GM12878 (cell line): Measurements from ENCODE around the gene STIL. TPM values are rescaled to one million over a fixed set of nuclear protein-coding genes. Genes with fewer than 3 reads are reported as not detected.

Experiments
- ATAC-seq: fragments of 200-7000 bp; cut with Tn5 transposase; 3 replicates; pipeline ENCODE4 v1.9.1; 2020; ENCODE audit warnings: mild to moderate bottlenecking, moderate library complexity
- BruUV-seq: library from RNA; stranded (reverse); fragments of 400-500 nt; replicated peaks from 2 replicates; lab custom pipeline; 2021; lab: Mats Ljungman, UMichigan
- CTCF ChIA-PET: fragments of 300-600 bp; sonication (Branson Sonifier 250); formaldehyde crosslinking; extraction: SDS; loops from one replicate; lab custom pipeline; 2021; ENCODE audit warnings: inconsistent platforms; lab: Yijun Ruan, JAX
- POLR2A ChIA-PET: fragments of 350-600 bp; formaldehyde crosslinking; extraction: SDS; loops from one replicate; lab custom pipeline; 2021; ENCODE audit warnings: inconsistent platforms; lab: Charles Lee
- RAD21 ChIA-PET: fragments of 300-600 bp; sonication (Branson Sonifier 250); formaldehyde crosslinking; loops from one replicate; lab custom pipeline; 2023; ENCODE audit warnings: antibody characterized with exemption; ENCODE audit not compliant: unreplicated experiment; lab: Charles Lee
- SMC1A ChIA-PET: fragments of 300-600 bp; sonication (Branson Sonifier 250); formaldehyde crosslinking; loops from one replicate; lab custom pipeline; 2023; ENCODE audit not compliant: unreplicated experiment, uncharacterized antibody; lab: Charles Lee
- DNase-seq: peaks from one replicate; pipeline ENCODE4 v3.0.0-alpha.2; 2011; ENCODE audit warnings: low read depth, low spot score
- FAIRE-seq: peaks from 3 replicates; lab custom pipeline; 2011; peaks lifted over from hg19 to GRCh38; lab: Jason Lieb, UNC
- H2AFZ ChIP-seq: 2 replicates; pipeline ENCODE4 v1.6.0; 2011; ENCODE audit warnings: low read depth, low read length, control low read depth; ENCODE audit not compliant: control insufficient read depth
- H3K27ac ChIP-seq: 2 replicates; pipeline ENCODE4 v1.5.1; 2011; ENCODE audit warnings: control low read depth; ENCODE audit not compliant: control insufficient read depth, insufficient read depth
- H3K27me3 ChIP-seq, 2 experiments: replicated peaks in 1 of 2; 2 replicates each; pipeline versions ENCODE4 v1.6.0 to v1.6.1; 2011; ENCODE audit warnings: low read length in 1 of 2; ENCODE audit not compliant: control insufficient read depth in 2 of 2, insufficient read depth in 2 of 2
- H3K36me3 ChIP-seq, 2 experiments: 2 replicates each; pipeline ENCODE4 v1.5.1; 2011; ENCODE audit warnings: low read length in 1 of 2; ENCODE audit not compliant: control insufficient read depth in 2 of 2, insufficient read depth in 2 of 2
- H3K4me1 ChIP-seq: 2 replicates; pipeline ENCODE4 v1.6.1; 2011; ENCODE audit warnings: mild to moderate bottlenecking, low read length, moderate library complexity, mixed read lengths; ENCODE audit not compliant: control insufficient read depth, insufficient read depth
- H3K4me2 ChIP-seq: 2 replicates; pipeline ENCODE4 v1.6.0; 2011; ENCODE audit warnings: control low read depth; ENCODE audit not compliant: control insufficient read depth, insufficient read depth
- H3K4me3 ChIP-seq: fragments of 200-600 bp; sonication (generic); 2 replicates; pipeline ENCODE4 v1.5.1; 2016
- H3K79me2 ChIP-seq: 2 replicates; pipeline ENCODE4 v1.6.0; 2011; ENCODE audit warnings: low read length; ENCODE audit not compliant: control insufficient read depth, insufficient read depth
- H3K9ac ChIP-seq: 2 replicates; pipeline ENCODE4 v1.8.0; 2011; ENCODE audit warnings: low read length, control low read depth, mixed read lengths; ENCODE audit not compliant: control insufficient read depth, insufficient read depth
- H3K9me3 ChIP-seq: replicated peaks from 3 replicates; pipeline ENCODE4 v1.5.1; 2011; ENCODE audit warnings: mild to moderate bottlenecking, low read length; ENCODE audit not compliant: control insufficient read depth, insufficient read depth
- H4K20me1 ChIP-seq: 2 replicates; pipeline ENCODE4 v1.6.0; 2011; ENCODE audit not compliant: control insufficient read depth, insufficient read depth
- KLF5 ChIP-seq: fragments of 450-650 bp; IDR thresholded peaks from 2 replicates; pipeline ENCODE4 v1.6.1; 2014; ENCODE audit warnings: mild to moderate bottlenecking; ENCODE audit not compliant: partially characterized antibody
- NR2C1 ChIP-seq: fragments of 450-650 bp; IDR thresholded peaks from 2 replicates; pipeline ENCODE4 v1.6.1; 2017; ENCODE audit warnings: antibody characterized with exemption, mild to moderate bottlenecking, moderate library complexity
- ZNF207 ChIP-seq: fragments of 450-650 bp; IDR thresholded peaks from 2 replicates; pipeline ENCODE4 v1.6.1; 2014; ENCODE audit warnings: antibody characterized with exemption, mild to moderate bottlenecking, borderline replicate concordance
- WGBS: methylation state at CpG from one replicate; pipeline ENCODE4 v1.1.6; 2016; ENCODE audit warnings: low lambda C conversion rate; ENCODE audit not compliant: insufficient replicate concordance, insufficient coverage; ENCODE audit errors: missing lambda C conversion rate; 5-methylcytosine and 5-hydroxymethylcytosine counted together
- in situ Hi-C: fragments of 300-500 bp; cut with MboI; formaldehyde crosslinking; loops from 9 replicates; pipeline ENCODE4 v1.14.3; 2018; ENCODE audit warnings: mixed read lengths
- intact Hi-C: fragments of 100-400 bp; cut with micrococcal nuclease; formaldehyde crosslinking; loops from one replicate; pipeline ENCODE4 v1.14.2; 2022; ENCODE audit not compliant: unreplicated experiment
- polyA plus RNA-seq, 11 experiments: library from polyadenylated mRNA; depleted of rRNA in 4 of 11; unstranded in 6 of 11; stranded (reverse) in 5 of 11; fragments of >200 nt; fragmentation: Nextera tagmentation in 4 of 11; fragmentation: Illumina TruSeq in 1 of 11; extraction: Ambion mirVana in 4 of 11; extraction: Trizol in 1 of 11; gene quantifications; 1 replicate in 1 of 11; 2 replicates in 10 of 11; pipeline versions ENCODE4 v1.2.1 to v1.2.3, GENCODE V29; 2011 to 2016; ENCODE audit warnings: inconsistent platforms in 2 of 11, missing spikeins in 2 of 11, low read depth in 1 of 11
- total RNA-seq, 4 experiments: library from RNA; depleted of rRNA in 3 of 4; stranded (reverse); fragments of >200 nt in 3 of 4; fragmentation: Illumina TruSeq in 1 of 4; extraction: Trizol in 1 of 4; gene quantifications; 2 replicates each; pipeline versions ENCODE4 v1.2.1 to v1.2.3, GENCODE V29; 2013 to 2021
- TF ChIP-seq, protein P1 (sequence below): IDR thresholded peaks from 2 replicates; pipeline ENCODE4 v1.6.1; 2012; ENCODE audit warnings: low read depth, low read length, improper control_type of control experiment
- TF ChIP-seq, protein P2 (sequence below): IDR thresholded peaks from 2 replicates; pipeline ENCODE4 v1.6.1; 2012; ENCODE audit warnings: mild to moderate bottlenecking, low read depth, low read length

Gene STIL
- total and polyA plus RNA-seq, 10 of the 15 experiments (the other 5 are each of a cell fraction or from before 2014, with no cell fraction given), result 6.0 to 35.1 (median 26.5) TPM

DNA sequence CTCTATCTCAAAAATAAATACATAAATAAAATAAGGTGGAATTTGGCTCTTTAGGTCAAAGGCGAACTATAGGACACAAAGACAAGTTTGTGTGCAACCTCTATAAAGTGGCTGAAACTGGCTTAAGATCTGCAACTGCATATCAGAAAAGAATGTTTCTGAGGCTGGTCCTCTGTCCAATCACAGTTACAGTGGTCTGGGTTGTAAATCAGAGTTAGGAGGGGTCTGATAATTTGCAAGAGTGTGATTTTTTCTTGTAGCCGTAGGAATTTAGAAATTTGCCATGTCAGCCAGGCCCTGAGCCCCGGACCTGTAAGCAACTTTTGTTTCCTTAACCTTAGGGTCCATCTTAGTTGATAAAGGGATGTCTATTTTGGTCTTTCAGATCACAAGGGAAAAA, 47.4 kb upstream of the STIL start:
- intact Hi-C loops, result no loop called here
- SMC1A ChIA-PET, result no interaction called here
- no peak for FAIRE-seq

More for the DNA sequence above, 47.4 kb upstream of the STIL start:
- WGBS, result 100% methylated on average over 3 of the region's 3 CpGs
- TF ChIP-seq NR2C1 (no peak), KLF5 (no peak), ZNF207 (no peak)
- TF ChIP-seq, protein P1, sequence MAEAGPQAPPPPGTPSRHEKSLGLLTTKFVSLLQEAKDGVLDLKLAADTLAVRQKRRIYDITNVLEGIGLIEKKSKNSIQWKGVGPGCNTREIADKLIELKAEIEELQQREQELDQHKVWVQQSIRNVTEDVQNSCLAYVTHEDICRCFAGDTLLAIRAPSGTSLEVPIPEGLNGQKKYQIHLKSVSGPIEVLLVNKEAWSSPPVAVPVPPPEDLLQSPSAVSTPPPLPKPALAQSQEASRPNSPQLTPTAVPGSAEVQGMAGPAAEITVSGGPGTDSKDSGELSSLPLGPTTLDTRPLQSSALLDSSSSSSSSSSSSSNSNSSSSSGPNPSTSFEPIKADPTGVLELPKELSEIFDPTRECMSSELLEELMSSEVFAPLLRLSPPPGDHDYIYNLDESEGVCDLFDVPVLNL, result no peak
- TF ChIP-seq, protein P2, sequence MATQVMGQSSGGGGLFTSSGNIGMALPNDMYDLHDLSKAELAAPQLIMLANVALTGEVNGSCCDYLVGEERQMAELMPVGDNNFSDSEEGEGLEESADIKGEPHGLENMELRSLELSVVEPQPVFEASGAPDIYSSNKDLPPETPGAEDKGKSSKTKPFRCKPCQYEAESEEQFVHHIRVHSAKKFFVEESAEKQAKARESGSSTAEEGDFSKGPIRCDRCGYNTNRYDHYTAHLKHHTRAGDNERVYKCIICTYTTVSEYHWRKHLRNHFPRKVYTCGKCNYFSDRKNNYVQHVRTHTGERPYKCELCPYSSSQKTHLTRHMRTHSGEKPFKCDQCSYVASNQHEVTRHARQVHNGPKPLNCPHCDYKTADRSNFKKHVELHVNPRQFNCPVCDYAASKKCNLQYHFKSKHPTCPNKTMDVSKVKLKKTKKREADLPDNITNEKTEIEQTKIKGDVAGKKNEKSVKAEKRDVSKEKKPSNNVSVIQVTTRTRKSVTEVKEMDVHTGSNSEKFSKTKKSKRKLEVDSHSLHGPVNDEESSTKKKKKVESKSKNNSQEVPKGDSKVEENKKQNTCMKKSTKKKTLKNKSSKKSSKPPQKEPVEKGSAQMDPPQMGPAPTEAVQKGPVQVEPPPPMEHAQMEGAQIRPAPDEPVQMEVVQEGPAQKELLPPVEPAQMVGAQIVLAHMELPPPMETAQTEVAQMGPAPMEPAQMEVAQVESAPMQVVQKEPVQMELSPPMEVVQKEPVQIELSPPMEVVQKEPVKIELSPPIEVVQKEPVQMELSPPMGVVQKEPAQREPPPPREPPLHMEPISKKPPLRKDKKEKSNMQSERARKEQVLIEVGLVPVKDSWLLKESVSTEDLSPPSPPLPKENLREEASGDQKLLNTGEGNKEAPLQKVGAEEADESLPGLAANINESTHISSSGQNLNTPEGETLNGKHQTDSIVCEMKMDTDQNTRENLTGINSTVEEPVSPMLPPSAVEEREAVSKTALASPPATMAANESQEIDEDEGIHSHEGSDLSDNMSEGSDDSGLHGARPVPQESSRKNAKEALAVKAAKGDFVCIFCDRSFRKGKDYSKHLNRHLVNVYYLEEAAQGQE, result no peak
- ChIA-PET POLR2A (interaction anchor here (0.5 kb wide), 1 partner anchor 10 kb away, joined by 3 read pairs; no protein-coding TSS in a partner anchor), RAD21 (interaction anchor here (0.7 kb wide), 1 partner anchor 28 kb away, joined by 3 read pairs; no protein-coding TSS in a partner anchor), CTCF (interaction anchor here (1.7 kb wide), 1 partner anchor 15 kb away, joined by 5 read pairs; no protein-coding TSS in a partner anchor)
- Histone ChIP-seq H3K9ac (no peak overlapping the region), H3K4me2 (no peak overlapping the region), H3K27ac (no peak overlapping the region), H3K27me3 (no peaks in the 10 kb centered on the region), H4K20me1 (no peaks in the 10 kb centered on the region; the same call in 1 of the 2 replicates), H3K4me1 (no peaks in the 10 kb centered on the region), H3K9me3 (no peaks in the 10 kb centered on the region), H2AFZ (no peak overlapping the region), H3K79me2 (peaks cover 13% of the 10 kb centered on the region), H3K4me3 (no peak overlapping the region), H3K36me3 (peaks cover 0 to 1% of the 10 kb centered on the region in 2 experiments; a peak in 1 of 4 replicates)
- in situ Hi-C loops, result no loop called here
- no TSS peak for BruUV-seq
- ATAC-seq (no peak), DNase-seq (no peak)
